CD4-positive, alpha-beta T cell treated with Interleukin-12 subunit alpha and Interleukin-12 subunit beta, for 1 hour (primary cell): ENCODE measurements around the gene CCDC34.

ENCODE experiments used
- DNase-seq: peaks from one replicate; pipeline ENCODE4 v3.0.0-alpha.2; 2020

The CCDC34 gene

GRCh38 chr11:27362749-27363575, at the start of gene CCDC34:
CCDC34 (minus strand) TSS chr11:27363215; CDS start chr11:27363194, 21 bp downstream.
- peak; percentile 90 for DNase-seq

DNA sequence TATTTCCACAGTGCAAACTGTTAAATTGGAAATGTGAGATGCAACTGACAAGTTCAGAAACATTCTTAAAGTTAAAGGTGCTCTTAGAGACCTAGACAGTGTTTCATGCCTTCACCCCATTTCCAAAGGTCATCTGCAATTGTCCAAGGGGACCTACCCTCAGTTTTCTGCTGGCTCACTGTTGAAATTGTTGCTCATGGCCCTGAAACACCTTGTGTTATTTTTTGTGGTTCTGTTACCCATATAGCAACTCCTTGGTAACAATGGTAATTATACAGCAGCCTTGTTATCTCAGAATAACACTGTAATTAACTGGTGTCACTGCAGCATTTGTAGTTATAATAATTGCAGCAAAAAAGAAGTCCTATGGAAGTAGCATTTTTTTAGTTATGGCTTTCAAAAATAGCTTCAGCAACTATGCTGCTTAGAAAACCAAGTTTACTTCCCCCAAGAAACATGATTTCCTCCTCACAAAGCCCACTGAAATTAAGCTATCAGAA, 49.2 kb upstream of the CCDC34 start:
- DNase-seq = no peak

- no peak for DNase-seq
Measured at GRCh38 chr11:27411328-27411727, 48.3 kb upstream of the CCDC34 start.

DNA sequence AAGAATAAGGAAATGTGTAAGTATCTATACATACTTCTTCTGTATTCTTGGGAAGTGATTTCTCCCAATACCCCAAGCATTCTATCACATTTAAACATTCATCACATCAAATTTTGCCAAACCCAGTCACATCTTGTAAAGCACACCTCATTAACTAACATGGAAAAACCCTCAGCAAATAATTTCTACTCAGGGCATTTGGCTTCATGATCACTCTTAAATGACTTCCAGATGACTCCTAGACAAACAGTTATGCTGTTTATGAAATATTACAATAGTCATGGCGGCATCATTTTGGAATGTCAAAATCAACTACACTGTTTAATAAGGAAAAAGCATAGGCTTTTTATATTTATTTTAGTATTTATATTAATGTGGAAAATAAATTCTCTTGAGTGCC, 47.3 kb upstream of the CCDC34 start:
- no peak for DNase-seq

GRCh38 chr11:27409742-27410141, 46.7 kb upstream of the CCDC34 start:
- DNase-seq = no peak

DNA sequence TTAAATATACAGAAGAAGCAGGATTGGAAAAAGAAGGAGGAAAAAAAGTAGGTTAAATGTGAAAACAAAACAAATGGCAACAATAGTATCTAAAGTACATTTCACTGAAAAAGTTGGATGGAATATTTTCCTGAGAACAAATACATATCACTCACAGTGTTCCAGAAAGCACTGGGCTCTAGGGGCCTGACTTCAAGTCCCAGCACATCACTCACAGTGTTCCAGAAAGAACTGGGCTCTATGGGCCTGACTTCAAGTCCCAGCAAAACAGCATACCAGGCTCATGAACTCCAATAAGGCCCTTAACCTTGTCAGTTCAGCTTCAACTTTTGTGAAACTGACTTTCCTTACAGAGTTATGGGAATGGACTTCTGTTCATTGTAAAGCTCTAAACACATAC, 46.0 kb upstream of the CCDC34 start:
- no peak for DNase-seq

DNA sequence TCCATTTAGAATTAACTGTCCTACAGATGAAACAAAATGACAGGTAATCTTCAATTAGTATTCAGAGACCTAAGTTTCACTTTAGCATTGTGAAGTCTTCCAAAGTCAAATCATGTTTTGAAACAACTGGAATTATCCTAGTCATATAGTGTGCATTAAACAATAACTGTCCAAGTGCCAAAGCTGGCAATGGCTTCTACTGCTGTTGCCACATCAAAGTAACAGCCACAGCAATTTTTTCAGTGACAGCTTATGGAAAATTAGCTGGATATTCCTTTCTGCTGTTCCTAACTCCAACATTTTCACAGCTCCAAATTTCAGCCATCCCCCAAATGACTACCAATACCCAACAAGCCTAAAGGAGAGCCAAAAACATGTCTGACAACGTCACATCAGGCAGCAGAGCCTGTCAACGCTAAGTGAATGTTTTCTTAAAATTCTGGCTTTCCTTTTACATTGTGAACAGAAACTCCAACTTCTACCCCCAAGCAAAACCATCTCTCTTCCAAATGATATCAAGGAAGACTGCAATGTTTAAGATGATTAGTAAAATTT, 45.3 kb upstream of the CCDC34 start:
- DNase-seq = no peak

- no peak for DNase-seq
Measured at GRCh38 chr11:27406498-27407354, 43.7 kb upstream of the CCDC34 start.

DNA sequence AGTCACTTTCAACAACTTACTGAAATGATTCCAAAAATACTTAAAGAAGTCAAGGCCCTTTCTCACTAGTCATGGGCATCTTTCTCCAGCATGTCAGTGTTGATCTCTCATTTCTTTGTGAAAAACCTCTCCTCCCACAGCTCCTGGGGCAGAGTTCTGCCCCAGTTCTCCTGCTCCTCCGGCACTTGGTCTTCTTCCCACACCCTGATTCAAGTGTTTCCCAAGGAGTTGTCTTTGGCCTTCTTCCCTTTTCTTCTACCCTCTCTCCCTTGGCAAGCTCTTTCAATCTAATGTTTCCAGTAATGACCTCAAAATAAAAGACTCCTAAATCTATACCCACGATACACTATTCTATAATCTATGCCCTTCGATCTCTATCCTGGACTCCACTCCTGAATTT, 42.1 kb upstream of the CCDC34 start:
- DNase-seq = no peak

DNA sequence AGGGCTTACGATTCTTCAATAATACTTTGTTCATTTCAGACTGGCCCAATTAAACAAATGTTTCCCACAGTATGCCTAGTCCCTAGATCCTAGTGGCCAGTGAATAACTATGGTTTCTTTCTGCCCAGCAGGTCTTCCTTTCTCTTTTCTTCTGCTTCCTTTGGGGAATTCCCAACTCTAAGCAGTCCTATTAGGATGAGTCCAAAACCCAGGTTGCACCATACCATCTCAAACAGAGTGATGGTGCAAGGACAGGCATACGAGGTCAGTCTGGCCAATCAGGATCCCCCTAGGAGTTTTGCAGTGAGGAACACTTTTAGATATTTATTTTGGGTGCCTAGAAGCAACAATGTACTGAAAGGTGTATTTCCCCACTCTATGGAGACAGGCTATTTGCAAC, 41.4 kb upstream of the CCDC34 start:
- DNase-seq = no peak

DNA sequence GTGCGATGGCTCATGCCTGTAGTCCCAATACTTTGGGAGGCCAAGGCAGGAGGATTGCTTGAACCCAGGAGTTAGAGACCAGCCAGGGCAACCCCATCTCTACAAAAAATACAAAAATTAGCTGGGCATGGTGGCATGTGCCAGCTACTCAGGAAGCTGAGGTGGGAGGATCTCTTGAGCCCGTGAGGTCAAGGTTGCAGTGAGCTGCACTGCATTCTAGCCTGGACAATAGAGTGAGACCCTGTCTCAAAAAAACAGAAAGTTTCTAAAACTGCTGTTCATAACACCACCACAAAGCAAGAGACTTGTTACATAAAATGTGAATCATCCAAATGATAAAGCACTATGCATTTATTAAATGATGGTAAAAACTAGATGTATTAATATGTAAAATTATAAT, 40.2 kb upstream of the CCDC34 start:
- no peak for DNase-seq

- no peak for DNase-seq
Measured at GRCh38 chr11:27402450-27402849, 39.4 kb upstream of the CCDC34 start.

DNA sequence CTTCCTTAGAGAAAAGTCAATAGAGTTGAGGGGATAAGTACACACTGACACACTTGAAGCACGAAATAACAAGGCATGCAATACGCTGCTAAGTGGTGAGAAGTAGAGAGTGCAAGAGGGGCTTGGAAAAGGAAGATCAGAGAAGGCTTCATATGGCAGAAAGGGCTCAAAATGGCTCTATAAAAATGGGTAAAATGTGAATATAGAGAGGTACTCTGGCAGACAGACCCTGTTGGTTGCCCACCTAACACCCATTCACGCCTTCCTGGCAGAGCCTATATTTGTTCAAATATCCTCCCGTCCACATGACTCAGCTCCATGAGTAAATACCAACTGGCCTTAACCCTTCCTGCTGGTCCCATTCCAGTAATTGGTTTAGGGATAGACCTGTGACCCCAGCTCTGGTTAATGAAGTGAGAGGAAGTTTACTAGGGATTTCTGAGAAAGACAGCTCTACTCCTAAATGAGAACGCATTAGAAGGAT, 38.9 kb upstream of the CCDC34 start:
- DNase-seq = no peak

DNA sequence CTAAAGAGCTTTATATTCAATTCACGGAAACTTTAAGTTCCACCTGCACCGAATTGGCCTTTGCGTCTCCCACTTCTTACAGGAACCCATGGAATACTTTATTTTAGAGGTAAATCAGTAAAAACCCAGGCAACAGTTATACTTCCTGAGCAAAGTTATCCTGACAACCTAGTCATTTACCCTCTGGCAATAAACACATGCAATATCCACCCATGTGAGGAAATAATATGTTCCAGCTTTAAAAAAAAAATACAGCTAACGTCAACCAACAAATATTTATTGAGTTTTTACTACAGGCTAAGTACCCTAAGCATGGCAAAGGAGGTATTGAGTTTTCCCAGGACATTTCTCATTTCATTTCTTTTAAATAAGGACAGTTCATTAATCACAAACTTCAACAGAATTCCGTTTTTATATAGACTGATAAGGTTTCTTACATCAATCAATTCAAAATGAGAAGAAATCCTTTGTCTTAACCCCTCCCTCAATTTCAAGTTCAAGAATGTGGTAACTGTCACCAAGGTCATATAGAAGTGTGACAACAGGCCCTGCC, 38.3 kb upstream of the CCDC34 start:
- DNase-seq = no peak

DNA sequence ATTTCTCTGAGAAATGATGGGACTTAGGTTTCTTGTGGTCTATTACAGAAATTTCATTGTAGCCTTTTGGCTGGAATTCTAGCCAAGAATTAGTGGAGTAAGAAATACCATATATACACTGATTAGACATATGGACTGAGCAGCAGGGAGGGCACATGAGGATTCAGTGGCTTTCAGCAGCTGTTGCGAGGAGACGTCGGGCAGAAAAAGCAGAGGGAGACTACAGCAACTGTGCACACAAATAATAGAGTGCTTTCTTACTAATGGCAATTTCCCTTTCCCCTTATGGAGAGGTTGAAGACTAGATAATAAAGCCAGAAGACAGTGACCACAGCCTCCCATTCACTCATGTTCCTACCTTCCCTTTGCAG, 35.4 kb upstream of the CCDC34 start:
- DNase-seq = no peak

DNA sequence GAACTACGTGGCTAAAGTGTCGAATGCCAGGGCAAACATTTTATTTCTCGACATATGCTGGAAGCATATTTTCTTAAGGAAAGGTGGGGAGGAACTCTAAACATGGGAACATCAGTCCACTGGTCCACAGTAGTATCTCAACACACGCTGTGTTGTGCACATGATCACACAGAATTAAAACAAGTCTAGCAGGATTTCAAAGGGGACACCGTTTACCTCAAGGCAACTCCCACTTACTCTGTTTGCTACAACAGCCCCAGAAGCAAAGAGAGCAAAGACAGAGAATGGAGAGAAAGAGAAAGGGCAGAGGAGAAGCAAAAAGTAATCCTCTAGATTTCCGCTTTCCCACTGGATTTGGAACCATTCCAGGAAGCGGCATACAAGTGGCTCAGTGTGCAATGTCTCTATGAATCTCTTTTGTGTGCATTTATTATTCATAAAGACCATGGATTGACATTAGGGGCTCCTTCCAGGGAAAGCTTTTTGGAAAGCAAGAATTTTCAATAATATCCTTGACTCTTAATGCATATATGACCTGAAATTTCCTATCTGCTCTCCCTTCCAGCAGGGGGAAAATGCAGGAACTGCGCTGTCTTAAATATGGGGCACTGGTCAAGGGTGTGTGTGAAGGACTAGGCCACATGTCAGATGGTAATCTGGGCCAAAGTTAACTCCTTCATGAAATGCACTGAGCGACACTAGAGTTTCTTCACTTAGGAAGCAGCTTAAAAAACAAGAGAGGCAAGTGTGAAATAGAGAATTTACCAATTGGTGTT, 34.8 kb upstream of the CCDC34 start:
- no peak for DNase-seq

DNA sequence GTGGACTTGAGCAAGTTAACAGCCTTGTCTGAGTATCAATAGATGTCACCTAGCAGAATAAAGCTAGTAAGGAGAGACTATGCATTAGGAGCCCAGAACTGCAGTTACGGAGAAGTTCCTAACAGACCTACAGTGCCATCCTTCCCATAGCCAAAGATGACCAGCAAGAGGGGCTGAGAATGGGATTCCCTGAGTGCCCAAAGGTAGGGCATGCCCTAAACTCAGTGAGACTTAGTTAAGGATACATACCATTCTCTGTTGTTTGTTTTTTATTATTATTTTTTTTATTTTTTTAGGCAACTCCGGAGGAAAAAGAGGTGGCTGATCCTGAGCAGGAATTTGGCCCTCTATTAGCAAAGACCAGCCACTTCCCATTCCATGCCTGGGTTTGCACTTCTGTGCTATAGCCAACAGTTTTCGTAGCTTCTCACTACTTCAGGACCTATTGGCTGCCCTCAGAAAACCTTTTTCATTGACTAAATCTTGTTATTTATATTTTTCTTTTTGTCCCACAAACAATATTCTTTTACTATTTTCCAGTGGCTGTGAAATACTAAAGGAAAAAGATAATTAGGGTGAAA, 33.3 kb upstream of the CCDC34 start:
- DNase-seq = no peak

DNA sequence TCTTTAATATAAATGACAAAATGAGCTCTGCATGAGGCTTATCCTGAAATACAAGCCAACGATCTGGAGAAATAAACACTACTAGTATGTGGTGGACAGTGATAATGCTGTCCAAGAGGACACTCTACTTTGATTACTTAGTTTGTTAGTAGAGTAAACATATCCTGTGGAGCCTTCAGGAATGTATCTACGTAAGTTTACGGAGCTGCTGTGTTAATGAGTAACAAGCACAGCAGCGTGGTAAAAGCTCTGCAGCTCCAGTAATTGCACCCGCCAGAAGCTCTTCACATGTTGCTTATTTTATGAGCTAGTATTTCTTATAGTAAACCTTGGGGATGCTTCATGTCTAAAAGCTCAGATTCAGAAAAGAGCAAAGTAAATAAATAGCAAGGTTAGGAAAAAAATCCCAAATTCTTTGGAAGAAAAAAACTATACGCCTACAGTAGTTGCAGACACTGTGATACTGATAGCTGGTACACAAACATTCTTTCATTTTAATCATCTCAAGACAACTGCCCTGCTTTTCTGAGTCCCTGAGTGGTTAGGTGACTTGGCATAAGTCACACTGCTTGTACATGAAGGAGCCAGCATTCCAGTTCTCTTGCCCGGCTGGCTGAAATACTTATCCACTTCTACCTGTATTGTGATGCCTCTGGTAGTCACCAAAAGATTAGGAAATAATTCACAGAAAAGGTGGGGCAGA, 32.7 kb upstream of the CCDC34 start:
- no peak for DNase-seq

DNA sequence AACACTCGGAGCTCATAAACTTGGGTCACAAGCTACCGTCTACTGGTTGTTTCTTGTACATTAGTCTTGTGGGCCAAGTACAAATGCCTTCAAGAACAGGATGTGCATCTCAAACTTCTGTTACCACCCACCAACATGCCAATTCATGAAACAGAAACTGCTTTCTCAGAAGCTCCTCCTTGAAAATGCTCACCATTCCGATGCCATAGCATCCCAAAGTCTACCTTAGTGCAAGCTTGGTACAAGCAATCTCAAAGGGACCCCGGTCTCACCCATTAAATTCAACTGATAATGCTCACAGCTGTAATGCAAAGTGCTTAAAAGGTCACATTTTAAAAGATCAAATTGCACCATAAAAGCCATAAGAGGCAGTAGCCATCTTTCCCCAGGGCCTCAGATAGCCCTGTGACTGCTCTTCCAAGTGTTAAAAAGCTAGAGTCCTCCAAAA, 31.8 kb upstream of the CCDC34 start:
- DNase-seq = no peak

- DNase-seq = no peak
Measured at GRCh38 chr11:27392278-27393114, 29.5 kb upstream of the CCDC34 start.
